HepG2 (cell line): ENCODE results near the gene TRUB1. TPM values are rescaled to one million over a fixed set of nuclear protein-coding genes. Genes with fewer than 3 reads are reported as not detected.

Experiments used
- AKNA ChIP-seq: sonication (generic); formaldehyde crosslinking; IDR thresholded peaks from 2 replicates; pipeline ENCODE4 v1.4.0; 2020; ENCODE audit warnings: missing genetic modification reagents, borderline replicate concordance
- ASH2L ChIP-seq: fragments of 300-600, 200-600 bp; sonication (generic); IDR thresholded peaks from 2 replicates; pipeline ENCODE4 v1.7.0; 2017; ENCODE audit warnings: low read depth, mild to moderate bottlenecking, moderate library complexity, mixed read lengths, low read length; ENCODE audit not compliant: insufficient read length
- CBX1 ChIP-seq: IDR thresholded peaks from one replicate; pipeline ENCODE4 v1.6.1; 2016; ENCODE audit warnings: antibody characterized with exemption, low read depth
- HMGXB4 ChIP-seq, 2 experiments: sonication (generic) in 1 of 2; formaldehyde crosslinking in 1 of 2; IDR thresholded peaks; 2 replicates each; pipeline versions ENCODE4 v1.4.0 to v1.6.1; 2018 to 2020; ENCODE audit warnings: missing genetic modification reagents in 2 of 2, borderline replicate concordance in 1 of 2, low read depth in 1 of 2, mild to moderate bottlenecking in 1 of 2, missing biosample characterization in 1 of 2
- JARID2 ChIP-seq: sonication (generic); formaldehyde crosslinking; IDR thresholded peaks from 2 replicates; pipeline ENCODE4 v1.8.1; 2023; ENCODE audit warnings: missing genetic modification reagents, inconsistent platforms; ENCODE audit not compliant: insufficient replicate concordance
- KDM5B ChIP-seq: sonication (generic); formaldehyde crosslinking; IDR thresholded peaks from 2 replicates; pipeline ENCODE4 v1.4.0; 2020; ENCODE audit warnings: missing genetic modification reagents, mild to moderate bottlenecking, borderline replicate concordance
- NFATC3 ChIP-seq: sonication (generic); formaldehyde crosslinking; IDR thresholded peaks from 2 replicates; pipeline ENCODE4 v1.5.1; 2020; ENCODE audit warnings: mild to moderate bottlenecking, missing genetic modification reagents
- SCMH1 ChIP-seq: sonication (generic); formaldehyde crosslinking; IDR thresholded peaks from 2 replicates; pipeline ENCODE4 v1.9.0; 2021; ENCODE audit warnings: missing genetic modification reagents, mild to moderate bottlenecking, borderline replicate concordance
- SOX5 ChIP-seq: IDR thresholded peaks from 2 replicates; pipeline ENCODE4 v1.6.1; 2016; ENCODE audit warnings: borderline replicate concordance
- ZFP37 ChIP-seq: sonication (generic); formaldehyde crosslinking; IDR thresholded peaks from 2 replicates; pipeline ENCODE4 v1.4.0; 2020; ENCODE audit warnings: missing genetic modification reagents, borderline replicate concordance
- ZFP90 ChIP-seq: sonication (generic); formaldehyde crosslinking; IDR thresholded peaks from 2 replicates; pipeline ENCODE4 v1.8.0; 2022; ENCODE audit warnings: missing genetic modification reagents, mild to moderate bottlenecking, inconsistent platforms, borderline replicate concordance
- ZMYM2 ChIP-seq: sonication (generic); formaldehyde crosslinking; IDR thresholded peaks from 2 replicates; pipeline ENCODE4 v1.8.0; 2022; ENCODE audit warnings: mild to moderate bottlenecking, missing genetic modification reagents
- ZNF264 ChIP-seq: sonication (generic); formaldehyde crosslinking; IDR thresholded peaks from 2 replicates; pipeline ENCODE4 v1.4.0; 2020; ENCODE audit warnings: missing genetic modification reagents
- ZNF33B ChIP-seq: sonication (generic); formaldehyde crosslinking; IDR thresholded peaks from 2 replicates; pipeline ENCODE4 v1.5.1; 2020; ENCODE audit warnings: mild to moderate bottlenecking, missing genetic modification reagents
- ZNF354B ChIP-seq: sonication (generic); formaldehyde crosslinking; IDR thresholded peaks from 2 replicates; pipeline ENCODE4 v1.8.0; 2022; ENCODE audit warnings: mild to moderate bottlenecking, missing genetic modification reagents
- ZNF367 ChIP-seq: sonication (generic); formaldehyde crosslinking; IDR thresholded peaks from 2 replicates; pipeline ENCODE4 v1.4.0; 2020; ENCODE audit warnings: missing genetic modification reagents, borderline replicate concordance
- ZNF577 ChIP-seq: sonication (generic); formaldehyde crosslinking; IDR thresholded peaks from 2 replicates; pipeline ENCODE4 v1.4.0; 2020; ENCODE audit warnings: mild to moderate bottlenecking, low read depth, missing genetic modification reagents, borderline replicate concordance
- polyA plus RNA-seq, 8 experiments: library from polyadenylated mRNA; depleted of rRNA in 3 of 8; stranded (reverse) in 7 of 8; unstranded in 1 of 8; fragments of >200 nt; fragmentation: Illumina TruSeq in 4 of 8; extraction: Trizol in 4 of 8; gene quantifications; 2 replicates each; pipeline versions ENCODE4 v1.2.1 to v1.2.3, GENCODE V29; 2011 to 2016; ENCODE audit warnings: low read depth in 4 of 8, missing spikeins in 1 of 8, mixed read lengths in 1 of 8; ENCODE audit not compliant: insufficient read depth in 1 of 8
- total RNA-seq, 5 experiments: library from RNA; depleted of rRNA; stranded (reverse); fragments of >200 nt; fragmentation: Illumina TruSeq; extraction: Trizol; gene quantifications; 2 replicates each; pipeline ENCODE4 v1.2.3, GENCODE V29; 2016; ENCODE audit warnings: low read depth in 1 of 5
- TF ChIP-seq, protein P1 (sequence below): sonication (generic); formaldehyde crosslinking; IDR thresholded peaks from 2 replicates; pipeline ENCODE4 v1.5.0; 2020; ENCODE audit warnings: mild to moderate bottlenecking, missing genetic modification reagents

TRUB1 gene
- total and polyA plus RNA-seq, 2 of the 13 experiments (the other 11 are each of a cell fraction or from before 2014, with no cell fraction given): 10.6 to 38.9 TPM

DNA sequence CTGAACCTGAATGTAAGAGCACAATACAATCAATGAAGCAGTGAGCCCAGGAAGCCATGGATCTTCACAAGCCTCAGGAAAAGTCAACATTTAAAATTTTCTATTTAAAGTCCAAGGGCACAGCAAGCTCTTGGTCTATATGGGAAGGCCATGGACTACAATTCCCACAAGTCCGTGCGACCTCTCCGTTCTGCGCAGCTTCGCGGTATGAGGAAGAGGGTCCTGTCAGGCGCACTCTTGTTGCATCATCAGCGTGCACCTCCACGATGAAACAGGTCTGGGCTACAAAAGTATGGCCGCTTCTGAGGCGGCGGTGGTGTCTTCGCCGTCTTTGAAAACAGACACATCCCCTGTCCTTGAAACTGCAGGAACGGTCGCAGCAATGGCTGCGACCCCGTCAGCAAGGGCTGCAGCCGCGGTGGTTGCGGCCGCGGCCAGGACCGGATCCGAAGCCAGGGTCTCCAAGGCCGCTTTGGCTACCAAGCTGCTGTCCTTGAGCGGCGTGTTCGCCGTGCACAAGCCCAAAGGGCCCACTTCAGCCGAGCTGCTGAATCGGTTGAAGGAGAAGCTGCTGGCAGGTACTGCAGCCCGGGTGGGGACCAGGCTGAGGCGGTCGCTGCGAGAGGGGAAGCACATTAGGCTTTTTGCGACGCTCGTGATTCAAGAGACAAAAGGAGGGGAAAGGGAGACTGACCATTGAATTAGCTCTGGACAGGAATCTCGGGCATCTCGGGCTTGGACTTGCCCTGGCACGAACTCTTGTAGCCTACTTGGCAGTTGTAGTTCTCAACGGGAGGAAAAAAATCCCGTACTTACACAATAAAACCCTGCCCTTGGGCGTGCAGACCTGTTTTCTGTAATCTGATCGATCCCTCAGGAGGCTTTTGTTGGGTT lies at the start of gene TRUB1 (continued):
- TF ChIP-seq HMGXB4 (CRISPR knock-in tag; IDR thresholded peaks at IDR 0.05; ENCODE audit: borderline replicate concordance in 1 of 2, low read depth in 1 of 2) (peak; percentile 81 to 83), KDM5B (CRISPR knock-in tag) (peak; percentile 83; the same call in 1 of the 2 replicates), ZFP90 (CRISPR knock-in tag) (no peak), JARID2 (CRISPR knock-in tag) (no peak), ZNF354B (CRISPR knock-in tag) (no peak), SCMH1 (no peak), AKNA (CRISPR knock-in tag) (no peak), SOX5 (CRISPR knock-in tag) (peak; percentile 51), ZMYM2 (CRISPR knock-in tag) (no peak), ZNF264 (no peak), ZFP37 (CRISPR knock-in tag) (peak; percentile 22; the same call in 1 of the 2 replicates), ZNF577 (CRISPR knock-in tag) (no peak), CBX1 (no peak), ZNF367 (CRISPR knock-in tag) (no peak), ZNF33B (no peak), ASH2L (peak; percentile 96), NFATC3 (CRISPR knock-in tag) (no peak)
- TF ChIP-seq, protein P1, sequence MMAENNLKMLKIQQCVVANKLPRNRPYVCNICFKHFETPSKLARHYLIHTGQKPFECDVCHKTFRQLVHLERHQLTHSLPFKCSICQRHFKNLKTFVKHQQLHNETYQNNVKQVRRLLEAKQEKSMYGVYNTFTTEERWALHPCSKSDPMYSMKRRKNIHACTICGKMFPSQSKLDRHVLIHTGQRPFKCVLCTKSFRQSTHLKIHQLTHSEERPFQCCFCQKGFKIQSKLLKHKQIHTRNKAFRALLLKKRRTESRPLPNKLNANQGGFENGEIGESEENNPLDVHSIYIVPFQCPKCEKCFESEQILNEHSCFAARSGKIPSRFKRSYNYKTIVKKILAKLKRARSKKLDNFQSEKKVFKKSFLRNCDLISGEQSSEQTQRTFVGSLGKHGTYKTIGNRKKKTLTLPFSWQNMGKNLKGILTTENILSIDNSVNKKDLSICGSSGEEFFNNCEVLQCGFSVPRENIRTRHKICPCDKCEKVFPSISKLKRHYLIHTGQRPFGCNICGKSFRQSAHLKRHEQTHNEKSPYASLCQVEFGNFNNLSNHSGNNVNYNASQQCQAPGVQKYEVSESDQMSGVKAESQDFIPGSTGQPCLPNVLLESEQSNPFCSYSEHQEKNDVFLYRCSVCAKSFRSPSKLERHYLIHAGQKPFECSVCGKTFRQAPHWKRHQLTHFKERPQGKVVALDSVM (CRISPR knock-in tag): no peak
